GM23338 (cell line): ENCODE results near the gene CYRIA. TPM values are rescaled to one million over a fixed set of nuclear protein-coding genes. Genes with fewer than 3 reads are reported as not detected.

Source experiments
- ATAC-seq: fragments of 200-7000 bp; cut with Tn5 transposase; 3 replicates; pipeline ENCODE4 v1.9.1; 2020
- DNase-seq: peaks from one replicate; pipeline ENCODE4 v3.0.0-alpha.2; 2015; ENCODE audit warnings: low spot score
- H2AFZ ChIP-seq: fragments of 200-600 bp; sonication (generic); 2 replicates; pipeline ENCODE4 v1.8.0; 2016; ENCODE audit warnings: antibody characterized with exemption, mild to moderate bottlenecking, moderate library complexity
- H3F3A ChIP-seq: fragments of 200-600 bp; sonication (generic); replicated peaks from 2 replicates; pipeline ENCODE4 v1.8.0; 2017; ENCODE audit warnings: antibody characterized with exemption, mixed run types, low read depth
- H3K27ac ChIP-seq: fragments of 200-600 bp; sonication (generic); 2 replicates; pipeline ENCODE4 v1.6.1; 2016; ENCODE audit warnings: low read depth
- H3K27me3 ChIP-seq: fragments of 200-600 bp; sonication (generic); 2 replicates; pipeline ENCODE4 v1.8.0; 2016; ENCODE audit warnings: mild to moderate bottlenecking, mixed run types, moderate library complexity; ENCODE audit not compliant: insufficient read depth
- H3K36me3 ChIP-seq: fragments of 200-600 bp; sonication (generic); 2 replicates; pipeline ENCODE4 v1.8.0; 2016; ENCODE audit warnings: mild to moderate bottlenecking; ENCODE audit not compliant: insufficient read depth
- H3K4me1 ChIP-seq: fragments of 200-600 bp; sonication (generic); 2 replicates; pipeline ENCODE4 v1.8.0; 2016; ENCODE audit warnings: mild to moderate bottlenecking, moderate library complexity; ENCODE audit not compliant: insufficient read depth
- H3K4me2 ChIP-seq: fragments of 200-600 bp; sonication (generic); 2 replicates; pipeline ENCODE4 v1.7.1; 2017; ENCODE audit warnings: mixed run types
- H3K4me3 ChIP-seq: fragments of 200-600 bp; sonication (generic); 2 replicates; pipeline ENCODE4 v1.6.1; 2016; ENCODE audit warnings: mixed run types
- H3K79me2 ChIP-seq: fragments of 200-600 bp; sonication (generic); replicated peaks from 2 replicates; pipeline ENCODE4 v1.8.0; 2017; ENCODE audit warnings: mild to moderate bottlenecking; ENCODE audit not compliant: insufficient read depth
- H3K9me2 ChIP-seq: fragments of 200-600 bp; sonication (generic); 2 replicates; pipeline ENCODE4 v1.8.0; 2017; ENCODE audit not compliant: insufficient read depth
- H4K20me1 ChIP-seq: fragments of 200-600 bp; sonication (generic); replicated peaks from 2 replicates; pipeline ENCODE4 v1.8.0; 2017; ENCODE audit warnings: mild to moderate bottlenecking; ENCODE audit not compliant: insufficient read depth
- H3K27ac Mint-ChIP-seq: 2 replicates; pipeline ENCODE4 v1.8.0; 2020; ENCODE audit warnings: inconsistent platforms, mild to moderate bottlenecking, moderate library complexity, mixed read lengths
- H3K27me3 Mint-ChIP-seq: 3 replicates; pipeline ENCODE4 v1.8.0; 2022; ENCODE audit warnings: low read depth, mild to moderate bottlenecking, moderate library complexity, mixed read lengths, inconsistent platforms; ENCODE audit not compliant: insufficient read depth, poor library complexity
- H3K36me3 Mint-ChIP-seq: 3 replicates; pipeline ENCODE4 v1.8.0; 2021; ENCODE audit warnings: low read depth, mild to moderate bottlenecking, inconsistent platforms, moderate library complexity, mixed read lengths
- H3K4me1 Mint-ChIP-seq: 3 replicates; pipeline ENCODE4 v1.8.0; 2020; ENCODE audit warnings: mild to moderate bottlenecking, inconsistent platforms, mixed read lengths
- H3K4me3 Mint-ChIP-seq: 3 replicates; pipeline ENCODE4 v1.8.0; 2021; ENCODE audit warnings: moderate library complexity, mild to moderate bottlenecking, inconsistent platforms, mixed read lengths
- H3K9me3 Mint-ChIP-seq: 3 replicates; pipeline ENCODE4 v1.8.0; 2020; ENCODE audit warnings: moderate library complexity, mild to moderate bottlenecking, inconsistent platforms, mixed read lengths
- CREB1 ChIP-seq: fragments of 250-450 bp; sonication (Bioruptor Pico); IDR thresholded peaks from 2 replicates; pipeline ENCODE4 v1.5.0; 2020; ENCODE audit warnings: low read depth, mild to moderate bottlenecking, moderate library complexity
- EZH2 ChIP-seq: fragments of 200-600 bp; sonication (generic); IDR thresholded peaks from one replicate; pipeline ENCODE4 v1.8.0; 2017; ENCODE audit warnings: antibody characterized with exemption, mild to moderate bottlenecking, low read depth; ENCODE audit not compliant: unreplicated experiment
- EZH2phosphoT487 ChIP-seq: fragments of 200-600 bp; sonication (generic); IDR thresholded peaks from one replicate; pipeline ENCODE4 v1.8.1; 2018; ENCODE audit warnings: antibody characterized with exemption; ENCODE audit not compliant: unreplicated experiment
- JUNB ChIP-seq: IDR thresholded peaks from one replicate; pipeline ENCODE4 v1.6.1; 2016; ENCODE audit warnings: antibody characterized with exemption; ENCODE audit not compliant: unreplicated experiment
- NANOG ChIP-seq: IDR thresholded peaks from 2 replicates; pipeline ENCODE4 v1.6.1; 2016; ENCODE audit warnings: antibody characterized with exemption, borderline replicate concordance
- POLR2AphosphoS5 ChIP-seq: IDR thresholded peaks from 2 replicates; pipeline ENCODE4 v1.6.1; 2016; ENCODE audit warnings: antibody characterized with exemption, low read depth
- STAT1 ChIP-seq: IDR thresholded peaks from one replicate; pipeline ENCODE4 v1.6.1; 2016; ENCODE audit warnings: antibody characterized with exemption; ENCODE audit not compliant: unreplicated experiment
- ZNF114 ChIP-seq: fragments of 250-450 bp; sonication (Bioruptor Pico); IDR thresholded peaks from 2 replicates; pipeline ENCODE4 v1.5.0; 2020; ENCODE audit warnings: mild to moderate bottlenecking, moderate library complexity
- ZNF331 ChIP-seq: fragments of 250-450 bp; sonication (Bioruptor Pico); IDR thresholded peaks from 2 replicates; pipeline ENCODE4 v1.5.0; 2020; ENCODE audit warnings: low read depth, mild to moderate bottlenecking, moderate library complexity
- polyA plus RNA-seq: library from polyadenylated mRNA; unstranded; fragments of >200 nt; fragmentation: Nextera tagmentation; extraction: Ambion mirVana; gene quantifications from 2 replicates; pipeline ENCODE4 v1.2.1, GENCODE V29; 2016
- total RNA-seq: library from RNA; depleted of rRNA; stranded (reverse); fragments of >200 nt; shearing (Covaris generic); gene quantifications from 2 replicates; pipeline ENCODE4 v1.2.3, GENCODE V29; 2014
- TF ChIP-seq, protein P1 (sequence below): IDR thresholded peaks from 2 replicates; pipeline ENCODE4 v1.6.1; 2016; ENCODE audit warnings: antibody characterized with exemption
- TF ChIP-seq, protein P2 (sequence below): IDR thresholded peaks from one replicate; pipeline ENCODE4 v1.6.1; 2018; ENCODE audit warnings: antibody characterized with exemption; ENCODE audit not compliant: unreplicated experiment

CYRIA gene
- total and polyA plus RNA-seq, 2 experiments from 2014 or later, result 3.0 to 5.3 TPM

DNA sequence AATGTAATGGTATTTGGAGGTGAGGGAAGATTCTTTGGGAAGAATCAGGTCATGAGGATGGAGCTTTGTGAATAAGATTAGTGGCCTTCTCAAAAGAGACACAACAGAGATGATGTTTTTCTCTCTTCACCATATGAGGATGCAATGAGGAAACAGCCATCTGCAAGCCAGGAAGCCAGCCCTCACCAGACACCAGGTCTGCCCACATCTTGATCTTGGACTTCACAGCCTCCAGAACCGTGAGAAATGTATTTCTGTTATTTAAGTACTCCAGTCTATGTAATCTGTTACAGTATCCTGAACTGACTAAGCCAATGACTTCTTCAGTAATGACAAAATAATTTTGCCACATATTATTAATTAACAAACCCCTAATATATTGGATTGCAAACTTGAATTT lies 28.3 kb downstream of the CYRIA start:
- peaks cover 16% of the 10 kb centered on the region for H3K4me1 ChIP-seq
- peaks cover 29% of the 10 kb centered on the region; the same call in 2 of the 3 replicates for H3K4me1 Mint-ChIP-seq
- H3K27me3 Mint-ChIP-seq, result peaks cover 3% of the 10 kb centered on the region
- H3K79me2 ChIP-seq, result no peaks in the 10 kb centered on the region
- H3K4me2 ChIP-seq, result no peak overlapping the region
- DNase-seq (no peak), ATAC-seq (no peak)
- no peak overlapping the region for H3K4me3 ChIP-seq
- no peak overlapping the region for H3K4me3 Mint-ChIP-seq
- no peaks in the 10 kb centered on the region for H3K27me3 ChIP-seq
- H4K20me1 ChIP-seq, result no peaks in the 10 kb centered on the region
- H3F3A ChIP-seq, result no peaks in the 10 kb centered on the region
- no peaks in the 10 kb centered on the region for H3K9me3 Mint-ChIP-seq
- no peaks in the 10 kb centered on the region for H3K9me2 ChIP-seq
- H3K36me3 Mint-ChIP-seq, result no peaks in the 10 kb centered on the region
- no peaks in the 10 kb centered on the region for H3K36me3 ChIP-seq
- no peak for TF ChIP-seq ZNF114
- no peak for TF ChIP-seq POLR2AphosphoS5
- no peak for TF ChIP-seq NANOG
- TF ChIP-seq ZNF331 (CRISPR knock-in tag), result no peak
- TF ChIP-seq JUNB, result no peak
- TF ChIP-seq, protein P1, sequence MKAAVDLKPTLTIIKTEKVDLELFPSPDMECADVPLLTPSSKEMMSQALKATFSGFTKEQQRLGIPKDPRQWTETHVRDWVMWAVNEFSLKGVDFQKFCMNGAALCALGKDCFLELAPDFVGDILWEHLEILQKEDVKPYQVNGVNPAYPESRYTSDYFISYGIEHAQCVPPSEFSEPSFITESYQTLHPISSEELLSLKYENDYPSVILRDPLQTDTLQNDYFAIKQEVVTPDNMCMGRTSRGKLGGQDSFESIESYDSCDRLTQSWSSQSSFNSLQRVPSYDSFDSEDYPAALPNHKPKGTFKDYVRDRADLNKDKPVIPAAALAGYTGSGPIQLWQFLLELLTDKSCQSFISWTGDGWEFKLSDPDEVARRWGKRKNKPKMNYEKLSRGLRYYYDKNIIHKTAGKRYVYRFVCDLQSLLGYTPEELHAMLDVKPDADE, result no peak
- H3K27ac ChIP-seq, result no peak overlapping the region
- H3K27ac Mint-ChIP-seq, result no peak overlapping the region
- no peak overlapping the region for H2AFZ ChIP-seq

DNA sequence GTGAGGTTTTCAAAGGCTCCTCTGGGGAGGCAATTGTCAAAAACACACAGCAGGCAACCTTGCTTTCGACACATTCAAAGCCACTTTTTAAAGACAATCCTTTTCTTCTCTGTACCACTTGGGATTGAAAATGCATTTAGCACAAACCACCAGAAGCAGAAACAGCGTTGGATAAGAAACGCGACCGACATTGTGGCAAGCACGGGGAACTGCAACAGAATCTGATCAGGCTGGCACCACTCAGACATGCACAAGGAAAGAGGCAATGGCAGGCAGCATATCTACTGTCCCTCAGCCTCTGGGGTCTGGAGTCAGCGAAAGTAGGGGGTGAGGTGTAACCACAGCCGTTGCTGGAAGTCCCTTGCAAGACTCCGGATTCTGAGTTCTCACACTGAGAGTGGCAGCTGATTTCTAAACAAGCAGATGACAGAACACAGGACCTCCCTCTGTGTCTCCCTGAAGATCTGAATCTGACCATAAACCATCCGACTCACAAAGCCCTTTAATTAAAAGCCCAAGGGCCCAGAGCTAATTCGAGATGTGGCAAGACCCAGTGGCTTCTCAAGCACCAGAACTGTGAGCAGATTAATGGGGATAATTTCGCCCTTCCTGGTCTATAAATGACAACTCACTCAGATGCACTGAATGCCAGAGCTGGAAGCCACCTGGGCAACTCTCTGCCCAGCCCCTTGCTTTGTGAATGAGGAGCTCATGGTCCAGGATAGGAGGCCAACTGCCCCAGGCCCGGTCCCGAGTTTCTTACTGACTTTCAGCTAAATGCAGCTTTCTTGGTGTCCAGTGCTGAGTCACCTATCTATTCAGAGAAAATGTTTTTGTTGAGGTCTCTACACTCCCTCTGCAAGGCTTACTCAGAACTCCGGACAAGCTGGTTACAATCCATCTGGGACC lies 29.6 kb downstream of the CYRIA start:
- no peaks in the 10 kb centered on the region for H4K20me1 ChIP-seq
- no peak overlapping the region for H2AFZ ChIP-seq
- TF ChIP-seq, protein P2, sequence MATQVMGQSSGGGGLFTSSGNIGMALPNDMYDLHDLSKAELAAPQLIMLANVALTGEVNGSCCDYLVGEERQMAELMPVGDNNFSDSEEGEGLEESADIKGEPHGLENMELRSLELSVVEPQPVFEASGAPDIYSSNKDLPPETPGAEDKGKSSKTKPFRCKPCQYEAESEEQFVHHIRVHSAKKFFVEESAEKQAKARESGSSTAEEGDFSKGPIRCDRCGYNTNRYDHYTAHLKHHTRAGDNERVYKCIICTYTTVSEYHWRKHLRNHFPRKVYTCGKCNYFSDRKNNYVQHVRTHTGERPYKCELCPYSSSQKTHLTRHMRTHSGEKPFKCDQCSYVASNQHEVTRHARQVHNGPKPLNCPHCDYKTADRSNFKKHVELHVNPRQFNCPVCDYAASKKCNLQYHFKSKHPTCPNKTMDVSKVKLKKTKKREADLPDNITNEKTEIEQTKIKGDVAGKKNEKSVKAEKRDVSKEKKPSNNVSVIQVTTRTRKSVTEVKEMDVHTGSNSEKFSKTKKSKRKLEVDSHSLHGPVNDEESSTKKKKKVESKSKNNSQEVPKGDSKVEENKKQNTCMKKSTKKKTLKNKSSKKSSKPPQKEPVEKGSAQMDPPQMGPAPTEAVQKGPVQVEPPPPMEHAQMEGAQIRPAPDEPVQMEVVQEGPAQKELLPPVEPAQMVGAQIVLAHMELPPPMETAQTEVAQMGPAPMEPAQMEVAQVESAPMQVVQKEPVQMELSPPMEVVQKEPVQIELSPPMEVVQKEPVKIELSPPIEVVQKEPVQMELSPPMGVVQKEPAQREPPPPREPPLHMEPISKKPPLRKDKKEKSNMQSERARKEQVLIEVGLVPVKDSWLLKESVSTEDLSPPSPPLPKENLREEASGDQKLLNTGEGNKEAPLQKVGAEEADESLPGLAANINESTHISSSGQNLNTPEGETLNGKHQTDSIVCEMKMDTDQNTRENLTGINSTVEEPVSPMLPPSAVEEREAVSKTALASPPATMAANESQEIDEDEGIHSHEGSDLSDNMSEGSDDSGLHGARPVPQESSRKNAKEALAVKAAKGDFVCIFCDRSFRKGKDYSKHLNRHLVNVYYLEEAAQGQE, result no peak
- TF ChIP-seq JUNB (no peak), EZH2phosphoT487 (no peak), ZNF114 (no peak), STAT1 (no peak), EZH2 (no peak), CREB1 (CRISPR knock-in tag) (no peak)

More for the DNA sequence above, 29.6 kb downstream of the CYRIA start:
- Mint-ChIP-seq H3K27me3 (peaks cover 1% of the 10 kb centered on the region), H3K27ac (no peak overlapping the region), H3K4me3 (no peak overlapping the region), H3K36me3 (no peaks in the 10 kb centered on the region), H3K9me3 (peaks cover 1% of the 10 kb centered on the region; the same call in 1 of the 3 replicates), H3K4me1 (peaks cover 30% of the 10 kb centered on the region; the same call in 2 of the 3 replicates)
- H3K4me2 ChIP-seq, result no peak overlapping the region
- no peaks in the 10 kb centered on the region for H3K27me3 ChIP-seq
- H3K79me2 ChIP-seq, result no peaks in the 10 kb centered on the region
- no peak overlapping the region for H3K4me3 ChIP-seq
- no peak overlapping the region for H3K27ac ChIP-seq
- H3K9me2 ChIP-seq, result no peaks in the 10 kb centered on the region
- H3F3A ChIP-seq, result no peaks in the 10 kb centered on the region
- peak; percentile 7 for DNase-seq
- peak; percentile 44 for ATAC-seq
- H3K4me1 ChIP-seq, result peaks cover 17% of the 10 kb centered on the region
- H3K36me3 ChIP-seq, result no peaks in the 10 kb centered on the region
